GM15510 (cell line): ENCODE data around the gene RASSF5.

Source experiments
- POLR2A ChIP-seq: IDR thresholded peaks from 3 replicates; pipeline ENCODE4 v1.6.1; 2011; ENCODE audit warnings: borderline replicate concordance; ENCODE audit not compliant: insufficient read length; ENCODE audit errors: extremely low read depth

Gene RASSF5

DNA sequence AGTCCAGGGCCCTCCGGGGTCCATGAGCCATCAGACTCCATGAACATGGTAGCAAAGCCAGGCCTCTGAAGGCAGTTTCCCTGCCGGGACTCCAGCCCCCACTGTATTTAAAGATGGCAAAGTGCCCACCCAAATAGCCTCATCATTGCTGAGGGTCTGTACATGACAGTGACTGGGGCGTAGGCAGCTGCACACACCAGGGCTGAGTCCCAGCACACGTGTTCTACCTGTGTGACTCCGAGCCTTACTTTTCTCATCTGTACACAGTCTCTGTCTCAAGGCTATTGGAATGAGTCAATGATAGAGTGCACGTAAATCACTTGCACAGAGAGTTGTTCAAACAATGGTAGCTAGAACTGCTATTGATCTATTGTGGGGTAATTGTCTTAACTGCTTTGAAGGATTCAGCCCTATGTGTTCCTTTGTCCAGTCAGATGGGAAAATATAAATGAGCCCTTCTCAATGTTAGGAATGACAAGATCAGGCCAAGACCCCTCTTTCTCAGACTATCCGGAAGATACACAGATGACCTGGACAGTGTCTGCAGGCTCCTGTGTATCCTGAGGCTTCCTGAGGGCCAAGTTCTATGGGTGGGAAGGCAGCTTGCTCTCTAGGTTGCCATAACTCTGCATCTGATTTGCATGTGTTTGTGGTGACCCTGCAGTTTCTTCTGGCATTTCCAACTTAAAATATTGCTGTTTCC, 48.9 kb downstream of the RASSF5 start:
- TF ChIP-seq POLR2A, result no peak

DNA sequence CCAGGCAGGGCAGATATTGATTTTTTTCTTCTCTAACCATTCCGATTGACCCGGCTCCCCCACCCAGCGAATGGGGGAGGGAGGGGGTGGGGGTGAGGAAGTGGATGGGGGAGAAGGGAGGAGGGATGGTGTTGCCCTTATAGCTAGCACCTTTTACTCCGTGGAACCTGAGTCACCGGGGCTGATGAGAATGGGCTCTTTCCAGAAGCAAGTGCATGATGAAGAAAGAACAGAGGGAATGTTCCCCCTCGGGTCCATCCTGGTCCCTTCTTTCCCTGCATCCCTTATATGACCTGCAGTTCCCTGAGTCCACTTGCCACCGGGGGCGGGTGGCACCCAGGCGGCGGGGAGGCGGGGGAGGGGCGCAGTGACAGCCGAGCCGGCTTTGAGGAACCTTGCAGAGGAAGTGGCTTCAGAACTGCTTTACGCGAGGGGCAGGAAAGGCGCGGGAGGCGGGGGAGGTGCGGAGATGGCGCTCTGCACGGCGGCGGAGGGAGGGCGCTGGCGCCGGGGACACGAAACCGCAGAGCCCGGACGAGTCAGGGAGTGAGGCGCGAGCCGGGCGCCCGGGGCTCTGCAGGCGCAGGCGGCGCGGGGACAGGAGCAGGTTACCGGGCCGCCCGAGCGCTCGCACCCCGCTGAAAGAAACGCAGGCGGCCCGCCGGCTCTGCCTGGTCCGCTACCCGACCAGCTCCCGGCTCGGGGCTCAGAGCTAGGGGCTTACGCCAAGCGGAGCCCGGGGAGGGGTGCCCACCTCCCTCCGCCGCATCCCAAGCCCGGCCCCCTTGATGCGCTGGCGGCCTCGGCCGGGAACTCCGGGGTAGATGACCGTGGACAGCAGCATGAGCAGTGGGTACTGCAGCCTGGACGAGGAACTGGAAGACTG, 49.7 kb downstream of the RASSF5 start:
- peak; percentile 79 for TF ChIP-seq POLR2A

DNA sequence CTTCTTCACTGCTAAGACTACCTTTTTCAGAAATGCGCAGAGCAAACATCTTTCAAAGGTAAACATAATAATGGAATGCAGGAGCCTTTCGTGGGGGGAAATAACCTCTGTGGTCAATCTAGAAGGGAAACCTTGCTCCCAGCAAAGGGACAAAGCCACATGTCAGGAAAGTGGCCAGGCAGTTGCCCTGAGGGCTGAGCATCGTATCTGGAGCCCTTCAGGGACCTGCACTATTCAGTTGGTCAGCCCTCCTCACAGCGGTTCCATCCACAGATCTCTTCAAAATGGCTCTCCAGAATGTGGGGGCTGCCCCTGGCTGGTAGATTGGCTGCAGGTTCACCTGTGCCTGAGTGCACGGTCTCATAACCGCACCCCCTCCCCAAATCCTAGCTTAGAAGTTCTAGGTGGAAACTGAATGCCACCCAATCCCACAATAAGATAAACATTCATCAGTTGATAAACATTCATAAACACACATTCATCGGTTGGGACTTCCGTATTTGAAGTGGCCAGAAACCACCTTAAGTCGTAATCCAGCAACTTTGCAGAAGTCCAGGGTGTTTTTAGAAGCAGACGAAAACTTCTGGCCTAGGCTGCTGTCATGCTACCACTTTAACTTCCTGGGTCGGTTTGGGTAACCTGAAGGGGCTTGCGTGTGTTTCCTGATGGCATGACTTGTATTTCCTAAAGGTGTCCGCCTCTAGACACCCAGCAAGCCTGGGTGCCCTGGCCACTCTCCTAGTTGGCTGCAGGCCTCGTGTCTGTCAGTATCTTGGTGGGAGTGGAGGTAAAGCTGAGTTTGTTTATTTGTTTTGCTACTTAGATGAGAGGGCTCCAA, 50.5 kb downstream of the RASSF5 start:
- peak; percentile 26 for TF ChIP-seq POLR2A

DNA sequence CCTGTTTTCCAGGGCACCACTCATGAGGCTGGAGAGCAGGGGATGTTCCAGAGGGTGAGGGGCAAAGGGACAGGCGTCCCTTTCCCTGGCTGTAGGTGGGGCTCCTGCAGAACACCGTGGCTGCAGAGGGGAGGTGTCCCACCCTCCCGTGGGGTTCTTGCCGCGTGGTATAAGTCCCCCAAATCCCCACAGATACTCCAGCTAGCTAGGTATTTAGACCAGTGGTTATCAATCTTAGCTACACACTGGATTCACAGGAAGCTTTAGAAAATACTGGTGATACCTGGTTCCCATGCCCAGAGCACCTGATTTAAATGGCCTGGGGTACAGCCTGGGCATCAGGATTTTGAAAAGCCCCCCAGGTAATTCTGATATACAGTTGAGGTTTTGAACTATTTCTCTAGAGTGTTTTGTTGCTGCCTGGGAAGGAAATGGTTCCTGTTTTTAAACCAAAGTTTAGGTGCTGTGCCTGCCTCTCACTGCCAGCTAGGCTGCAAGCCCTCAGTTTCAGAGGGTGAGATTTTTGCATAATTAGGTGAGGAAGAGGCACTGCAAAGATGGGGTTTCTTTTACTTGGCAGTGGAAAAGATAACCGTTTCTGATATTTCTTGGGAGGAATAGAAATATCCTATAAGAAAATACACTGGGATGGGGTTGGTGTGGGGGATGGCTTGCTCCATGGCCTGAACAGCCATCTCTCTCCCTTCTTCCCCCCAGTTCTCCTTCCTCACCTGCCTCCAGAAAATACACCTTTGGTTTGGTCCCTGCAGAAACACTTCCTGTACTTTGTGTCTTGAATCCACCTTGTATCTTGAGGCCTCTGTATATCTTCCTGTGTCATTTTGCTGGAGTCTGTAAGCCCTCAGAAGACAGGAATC, 51.7 kb downstream of the RASSF5 start:
- TF ChIP-seq POLR2A, result no peak

DNA sequence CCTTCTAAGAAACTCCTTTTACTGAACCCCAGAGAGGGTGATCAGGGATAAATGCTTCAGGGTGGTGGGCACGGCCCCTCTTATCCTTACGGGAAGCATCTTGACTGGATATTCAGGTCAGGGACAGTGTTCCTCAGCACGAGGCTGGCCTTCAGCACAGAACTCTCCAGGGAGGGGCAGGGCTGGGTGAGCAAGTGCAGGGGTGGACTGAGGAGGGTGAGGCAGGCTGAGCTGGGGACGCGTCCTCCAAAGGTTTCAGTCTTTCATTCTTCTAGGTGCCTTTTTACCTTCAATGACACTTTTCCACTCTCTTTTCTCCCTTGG, 52.3 kb downstream of the RASSF5 start:
- TF ChIP-seq POLR2A, result no peak

DNA sequence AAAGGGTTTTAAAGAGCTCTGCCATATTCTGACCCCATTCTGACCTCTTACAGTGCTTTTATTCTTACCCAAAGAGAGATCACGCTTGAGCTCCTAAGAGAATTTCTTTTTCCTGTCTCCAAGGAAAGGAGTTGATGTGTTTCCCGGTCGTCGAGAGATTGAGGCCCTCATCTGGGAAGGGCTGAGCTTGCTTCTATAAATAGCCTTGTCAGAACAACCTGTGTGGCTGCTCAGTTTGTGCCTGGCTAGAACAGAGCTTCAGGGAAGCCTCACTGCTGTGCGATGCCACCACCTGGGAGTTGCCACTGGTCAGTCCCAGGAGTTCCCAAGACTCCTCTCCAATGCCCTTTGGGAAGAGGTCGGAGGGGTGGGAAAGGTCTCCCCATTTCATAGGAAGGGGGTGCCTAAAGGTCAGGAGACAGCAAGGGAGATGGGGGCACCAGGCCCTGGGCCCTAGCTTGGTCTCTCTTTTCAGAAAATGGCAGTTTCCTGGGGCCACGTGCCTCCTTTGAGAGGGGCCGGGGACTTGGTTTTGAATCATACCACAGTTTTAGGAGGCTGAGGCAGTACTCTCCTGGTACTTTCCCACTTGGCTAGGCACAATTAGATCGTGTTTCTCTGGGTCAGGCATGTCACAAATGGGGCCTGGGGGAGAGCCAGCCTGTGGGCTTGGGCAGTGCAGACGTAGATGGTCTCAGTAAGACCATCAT, 52.8 kb downstream of the RASSF5 start:
- no peak for TF ChIP-seq POLR2A

DNA sequence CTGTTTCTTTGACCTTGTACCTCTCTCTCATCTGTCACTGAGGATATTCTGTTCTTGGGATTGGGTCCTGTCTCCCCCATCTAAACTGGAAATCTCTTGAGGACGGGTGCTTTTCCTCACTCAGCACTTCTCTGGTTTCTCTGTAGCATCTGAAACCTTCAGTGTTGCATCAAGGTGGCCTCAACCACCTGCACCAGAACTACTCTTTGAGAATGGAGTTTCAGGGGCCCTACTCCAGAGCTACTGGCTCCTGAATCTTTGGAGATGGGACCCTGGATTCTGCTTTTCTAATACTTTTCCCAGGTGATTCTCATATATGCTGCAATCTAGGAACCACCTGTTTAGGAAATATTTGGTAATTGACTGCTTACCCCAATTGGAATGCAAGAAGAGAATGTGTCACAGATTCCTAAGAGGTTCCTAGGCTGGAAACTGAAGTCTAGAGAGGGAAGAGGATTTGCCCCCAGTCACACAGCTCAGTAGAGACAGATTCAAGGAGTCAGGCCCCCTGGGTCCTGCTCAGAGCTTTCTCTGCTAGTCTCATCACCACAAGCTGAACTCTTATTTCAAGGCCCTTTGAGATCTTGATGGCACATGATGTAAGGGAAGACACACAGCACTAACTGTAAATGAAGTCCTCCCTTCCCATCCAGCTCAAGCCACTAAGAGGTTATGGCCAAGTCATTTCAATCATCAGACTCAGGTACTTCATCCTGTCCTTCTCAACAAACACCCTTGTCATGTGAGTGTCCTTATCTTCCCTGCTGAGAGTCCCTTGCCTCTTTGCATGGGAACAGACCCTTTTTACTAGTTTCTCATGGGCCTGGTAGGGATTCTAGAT, 56.3 kb downstream of the RASSF5 start:
- TF ChIP-seq POLR2A, result no peak

DNA sequence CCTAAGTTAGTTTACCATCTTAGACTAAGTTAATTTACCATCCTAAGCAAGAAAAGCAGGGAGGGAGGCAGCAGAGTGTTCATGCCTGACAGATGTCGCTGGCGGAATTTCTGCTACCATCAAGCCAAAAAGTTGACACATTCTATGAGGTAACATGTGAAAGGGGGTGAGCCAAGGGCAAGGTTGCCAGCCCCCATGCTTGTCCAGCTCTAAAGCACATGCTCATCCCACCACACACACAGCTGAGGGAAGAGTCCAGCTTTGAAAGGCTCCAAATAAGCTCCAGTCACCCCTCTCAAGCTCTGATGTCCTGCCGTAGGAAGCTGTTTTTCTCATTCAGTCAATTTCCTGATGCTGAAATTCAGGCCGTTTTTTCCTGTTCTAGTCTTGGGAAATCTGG, 58.7 kb downstream of the RASSF5 start:
- TF ChIP-seq POLR2A, result no peak

DNA sequence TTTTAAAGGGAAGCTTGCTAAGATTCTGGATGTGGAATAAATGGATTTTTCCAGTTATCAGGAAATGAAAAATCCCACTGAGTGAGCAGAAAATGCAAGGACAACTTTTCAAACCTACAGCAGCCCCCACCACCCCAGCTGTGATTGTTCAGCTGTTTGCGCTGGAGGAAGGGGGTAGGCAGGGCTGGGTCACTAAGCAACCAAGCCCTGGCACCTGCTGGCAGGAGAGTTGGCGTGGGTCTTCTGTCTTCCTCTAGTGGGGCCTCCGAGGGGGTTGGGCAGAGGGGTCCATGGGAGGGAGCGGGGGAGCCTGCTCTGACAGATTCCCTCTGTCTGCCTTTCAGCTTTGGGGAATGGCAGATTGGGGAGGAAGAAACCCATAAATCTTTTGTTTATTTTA, 59.7 kb downstream of the RASSF5 start:
- TF ChIP-seq POLR2A, result no peak

DNA sequence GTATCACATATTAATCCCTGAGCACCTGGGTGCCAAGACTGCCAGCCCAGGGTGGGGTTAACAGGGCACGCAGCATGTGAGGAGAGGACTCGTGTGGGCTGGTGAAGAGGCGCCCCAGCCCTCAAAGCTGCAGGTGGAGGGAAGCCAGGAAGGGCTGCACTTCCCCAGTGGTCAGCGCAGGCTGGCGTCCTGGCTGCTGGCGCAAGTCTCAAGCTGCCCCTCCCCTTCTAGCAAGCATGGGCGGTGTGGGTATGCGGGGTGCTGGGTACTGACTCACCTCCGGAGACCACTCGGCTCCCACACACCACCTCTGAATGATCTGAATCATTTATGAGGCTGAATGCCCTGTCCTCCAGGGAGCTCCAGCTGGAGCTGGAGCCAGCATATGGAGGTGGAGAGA, 60.9 kb downstream of the RASSF5 start:
- no peak for TF ChIP-seq POLR2A

DNA sequence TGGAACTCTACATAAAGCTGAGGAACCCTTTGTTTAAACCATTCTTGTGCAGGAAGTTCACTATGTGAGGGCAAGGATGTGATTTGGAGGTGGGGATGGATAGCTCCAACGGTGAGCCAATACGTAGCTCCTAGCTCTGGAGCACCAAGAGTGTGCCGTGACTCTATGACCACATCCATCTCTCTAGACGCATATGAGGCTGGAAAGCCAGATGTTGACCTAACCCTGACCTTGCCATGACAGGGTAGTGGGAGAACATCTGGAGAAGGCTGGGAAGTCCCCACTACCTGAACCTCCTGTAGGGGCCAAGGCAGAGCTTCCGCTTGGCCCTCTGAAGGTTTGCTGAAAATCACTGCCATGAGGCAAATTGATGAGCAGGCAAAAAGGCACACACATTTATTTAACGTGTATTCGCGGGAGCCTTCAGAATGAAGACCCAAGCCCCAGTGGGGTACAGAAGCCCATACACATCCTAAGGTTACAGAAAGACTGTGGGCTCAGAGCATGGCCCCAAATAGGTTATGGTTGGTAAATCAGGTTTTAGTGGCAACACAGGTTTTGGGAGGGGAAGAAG, 61.5 kb downstream of the RASSF5 start:
- TF ChIP-seq POLR2A, result no peak

DNA sequence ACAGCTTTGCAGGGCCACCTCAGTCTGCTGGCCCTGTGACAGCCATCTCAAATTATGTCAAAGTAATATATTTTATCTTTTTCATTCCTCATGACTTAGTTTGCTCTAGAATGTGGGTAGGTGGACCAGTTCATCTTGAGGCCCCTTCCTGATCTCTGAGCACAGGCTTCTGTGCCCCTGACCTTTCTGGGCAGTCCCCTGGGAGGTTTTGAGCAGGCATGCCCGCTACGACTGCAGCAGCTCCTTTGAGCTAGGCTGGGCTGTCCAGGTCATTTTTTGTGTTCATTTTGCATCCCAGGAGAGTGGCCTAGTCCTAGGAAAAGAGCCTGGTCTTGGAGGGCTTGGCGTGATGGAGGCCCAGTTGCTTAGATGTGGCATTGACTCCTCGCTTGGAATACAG, 62.2 kb downstream of the RASSF5 start:
- TF ChIP-seq POLR2A, result no peak
